NOMO-1 (cell line): ENCODE data around the gene RAP1GAP2.

Source experiments
- DNase-seq, 2 experiments: peaks; one replicate each; lab custom pipeline; 2025; ENCODE audit not compliant: unreplicated experiment in 2 of 2; lab: John Stamatoyannopoulos, UW

Gene RAP1GAP2

DNA sequence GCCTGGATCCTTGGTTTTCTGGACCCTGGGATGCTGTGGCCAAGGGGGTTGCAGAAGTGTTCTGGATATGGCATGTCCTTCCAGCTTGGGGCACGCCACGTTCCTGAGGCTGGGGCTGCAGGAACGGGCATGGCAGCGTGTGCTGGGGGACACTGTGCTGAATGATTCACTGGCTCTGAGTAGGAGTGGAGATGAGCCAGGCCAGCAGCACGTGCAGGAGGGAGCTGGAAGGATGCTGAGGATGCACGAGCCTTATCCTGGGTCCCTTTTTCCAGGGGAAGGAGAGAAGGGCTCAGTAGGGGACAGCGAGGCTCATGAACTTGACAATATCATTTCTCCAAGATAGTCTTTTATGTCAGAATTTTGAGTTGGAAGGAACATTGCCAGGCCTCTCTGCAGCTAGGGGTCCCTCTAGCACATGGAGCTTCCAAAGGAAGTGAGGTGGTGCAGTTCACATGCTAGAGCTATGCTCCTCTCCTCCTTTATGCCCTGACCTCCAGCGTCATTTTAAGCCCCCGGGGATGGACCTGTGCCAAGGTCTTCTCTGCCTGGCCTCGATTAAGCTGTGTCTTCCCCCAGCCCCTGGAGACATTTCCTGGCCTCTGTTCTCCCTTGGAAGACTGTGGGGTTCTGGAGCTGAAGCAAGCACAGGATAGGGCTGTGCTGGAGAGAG is 141.2 kb downstream of the RAP1GAP2 start:
- no peak for DNase-seq

DNA sequence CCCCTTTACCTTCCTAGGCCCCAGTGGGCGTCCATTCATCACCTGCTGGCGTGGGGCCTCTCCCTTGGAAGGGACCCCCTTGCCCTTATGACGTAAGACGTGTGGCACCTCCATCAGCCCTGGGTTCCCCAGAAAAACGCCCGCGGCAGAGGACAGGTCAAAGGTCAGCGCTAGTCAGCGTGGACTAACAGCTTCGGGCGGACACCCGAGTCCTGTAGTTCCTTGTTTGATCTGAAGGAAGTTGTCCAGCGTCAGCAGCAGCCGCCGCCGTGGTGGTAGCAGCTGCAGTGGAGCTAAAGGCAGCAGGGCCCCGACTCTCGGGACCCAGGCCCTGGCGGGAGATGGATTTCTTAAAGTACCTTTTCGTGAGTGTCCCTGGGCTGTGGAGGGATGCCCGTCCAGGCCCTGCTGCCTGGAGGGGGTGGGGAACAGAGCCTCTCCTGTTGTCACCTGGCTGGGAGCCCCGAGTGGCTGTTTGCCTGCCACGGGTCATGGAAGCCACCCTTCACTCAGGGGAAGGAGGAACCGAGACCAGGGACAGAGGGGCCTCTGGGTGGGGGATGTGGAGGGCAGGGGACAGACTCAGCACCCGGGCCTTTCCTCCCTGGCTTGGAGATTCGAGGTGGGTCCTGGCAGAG is 143.6 kb downstream of the RAP1GAP2 start:
- peak in 1 of 2 experiments; percentile 42 for DNase-seq

DNA sequence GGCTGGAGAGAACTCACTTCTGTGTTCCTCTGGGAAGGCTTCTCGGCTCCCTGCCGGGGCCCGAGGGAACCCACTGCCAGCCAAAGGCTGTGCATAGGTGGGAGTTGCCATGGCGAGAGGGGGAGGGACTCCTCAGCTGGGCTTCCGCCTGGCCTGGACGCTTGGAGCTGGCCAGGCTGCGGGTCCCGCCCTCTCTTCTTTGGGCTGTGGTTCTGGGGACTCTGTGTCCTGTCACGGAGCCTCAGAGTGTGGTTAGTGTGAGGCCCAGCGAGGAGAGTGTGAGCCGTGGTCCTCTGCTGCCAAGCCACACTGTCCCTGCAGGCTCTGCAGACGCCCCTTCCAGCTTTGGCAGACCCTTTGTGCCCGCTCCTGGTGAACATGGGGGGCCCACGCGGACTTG is 144.1 kb downstream of the RAP1GAP2 start:
- DNase-seq, result no peak

DNA sequence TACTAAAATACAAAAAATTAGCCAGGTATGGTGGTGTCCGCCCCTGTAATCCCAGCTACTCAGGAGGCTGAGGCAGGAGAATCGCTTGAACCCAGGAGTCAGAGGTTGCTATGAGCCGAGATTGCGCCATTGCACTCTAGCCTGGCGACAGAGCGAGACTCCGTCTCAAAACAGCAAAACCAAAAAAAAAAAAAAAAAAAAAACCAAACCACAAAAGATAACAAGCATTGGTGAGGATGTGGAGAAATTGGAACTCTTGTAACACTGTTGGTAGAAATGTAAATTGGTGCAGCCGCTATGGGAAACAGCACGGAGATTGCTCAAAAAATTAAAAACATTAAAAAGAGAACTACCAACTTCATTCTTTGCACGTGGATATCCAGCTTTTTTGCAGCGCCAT is 147.7 kb downstream of the RAP1GAP2 start:
- DNase-seq, result peak; percentile 48 to 80

DNA sequence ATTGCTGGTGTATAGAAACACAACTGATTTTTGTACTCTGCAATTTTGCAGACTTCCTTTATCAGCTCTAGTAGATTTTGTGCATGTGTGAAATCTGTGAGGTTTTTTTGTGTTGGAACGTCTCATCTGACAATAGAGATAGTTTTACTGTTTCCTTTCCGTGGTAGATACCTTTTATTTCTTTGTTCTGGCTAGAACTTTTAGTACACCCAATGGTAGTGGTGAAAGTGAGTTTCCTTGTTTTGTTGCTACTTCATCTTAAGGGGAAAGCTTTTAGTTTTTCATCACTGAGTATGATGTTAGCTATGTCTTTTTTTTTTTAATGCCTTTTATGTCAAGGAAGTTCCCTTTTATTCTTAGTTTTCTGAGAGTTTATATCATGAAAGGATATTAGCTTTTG is 149.1 kb downstream of the RAP1GAP2 start:
- DNase-seq, result no peak

DNA sequence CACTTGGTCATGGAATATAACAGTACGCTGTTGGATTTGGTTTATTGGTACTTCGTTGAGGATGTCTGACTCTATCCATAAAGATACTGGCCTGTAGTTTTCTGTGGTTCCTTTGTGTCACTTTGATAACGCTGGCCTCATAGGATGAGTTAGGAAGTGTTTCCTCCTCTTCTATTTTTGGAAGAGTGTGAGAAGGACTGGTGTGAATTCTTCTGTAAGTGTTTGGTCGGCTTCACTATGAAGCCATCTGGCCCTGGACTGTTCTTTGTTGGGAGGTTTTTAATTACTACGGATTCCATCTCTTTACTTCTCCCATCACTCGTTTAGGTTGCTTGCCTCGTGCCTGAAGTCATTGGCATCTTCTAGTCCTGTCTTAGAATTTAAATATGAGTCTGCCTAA is 149.9 kb downstream of the RAP1GAP2 start:
- DNase-seq, result no peak

DNA sequence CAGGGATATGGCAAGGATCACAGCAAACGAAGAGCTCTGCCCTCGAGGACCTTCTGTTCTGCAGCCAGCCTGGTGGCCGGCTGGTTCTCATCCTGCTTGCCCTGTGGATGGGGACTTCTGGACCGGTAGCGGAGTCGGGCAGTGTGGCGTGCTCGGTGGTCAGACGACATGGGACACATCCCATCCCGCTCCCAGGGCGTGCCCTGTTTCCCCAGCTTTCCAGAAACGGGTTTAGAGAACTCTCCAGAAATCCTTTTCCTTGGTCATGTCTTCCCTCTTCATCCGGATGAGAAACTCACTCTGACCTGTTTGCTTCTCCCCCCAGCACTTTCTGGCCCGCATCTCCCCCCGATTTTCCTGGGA is 151.3 kb downstream of the RAP1GAP2 start:
- DNase-seq, result no peak

DNA sequence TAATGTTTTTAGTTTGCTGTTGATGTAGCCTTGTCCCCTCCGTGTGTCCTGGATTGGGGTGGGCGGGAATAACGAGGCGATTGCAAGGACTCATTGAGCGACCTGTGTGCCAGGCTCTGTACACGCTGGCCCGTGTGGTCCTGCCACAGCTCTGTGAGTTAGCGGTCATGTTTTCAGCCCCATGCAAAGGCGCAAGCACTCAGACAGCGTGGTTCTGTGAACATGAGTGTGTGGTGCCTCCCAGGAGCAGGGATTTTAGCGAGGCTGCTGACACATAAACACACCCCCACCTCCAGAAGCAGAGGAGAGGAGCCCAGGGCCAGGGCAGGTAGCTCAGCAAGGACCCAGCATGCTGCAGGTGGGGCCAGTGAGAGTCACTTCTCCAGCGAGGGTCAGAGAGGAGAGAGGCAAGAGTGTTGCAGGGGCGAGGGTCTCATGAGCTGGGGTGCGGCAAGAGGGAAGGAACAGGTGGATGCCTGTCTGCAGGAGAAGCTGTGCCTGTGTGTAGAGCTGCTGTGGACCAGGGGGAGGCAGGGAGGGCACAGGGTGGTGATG is 151.8 kb downstream of the RAP1GAP2 start:
- no peak for DNase-seq

DNA sequence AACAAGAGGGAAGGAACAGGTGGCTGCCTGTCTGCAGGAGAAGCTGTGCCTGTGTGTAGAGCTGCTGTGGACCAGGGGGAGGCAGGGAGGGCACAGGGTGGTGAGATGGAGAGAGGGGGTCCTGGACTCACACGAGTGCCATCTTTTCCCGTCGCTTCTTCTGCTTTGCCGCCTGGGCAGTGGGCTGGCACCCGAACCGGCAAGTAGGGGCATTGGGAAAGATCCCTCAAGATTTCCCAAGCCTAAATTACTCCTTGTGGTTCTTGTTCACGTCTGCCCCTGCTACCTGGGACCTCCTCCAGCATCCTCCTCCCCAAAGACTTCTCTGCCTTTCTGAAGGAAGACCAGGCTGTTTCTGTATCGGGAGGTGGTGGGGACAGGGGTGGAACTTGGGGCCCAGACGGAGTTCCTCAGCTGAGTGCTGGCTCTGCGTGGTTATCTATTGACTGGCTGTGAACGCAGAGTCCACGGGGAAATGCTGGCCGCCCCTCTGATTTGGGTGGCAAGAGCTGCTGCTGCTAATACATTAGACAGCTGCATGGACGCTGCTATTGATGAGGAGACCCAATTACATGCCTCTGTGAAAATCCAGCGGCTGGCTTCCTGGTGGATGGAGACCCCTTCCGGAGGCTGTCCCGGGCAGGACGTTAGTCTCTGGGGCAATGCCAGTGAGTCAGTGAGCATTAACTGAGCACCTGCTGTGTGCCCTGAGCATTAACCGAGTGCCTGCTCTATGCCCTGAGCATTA is 152.7 kb downstream of the RAP1GAP2 start:
- no peak for DNase-seq

DNA sequence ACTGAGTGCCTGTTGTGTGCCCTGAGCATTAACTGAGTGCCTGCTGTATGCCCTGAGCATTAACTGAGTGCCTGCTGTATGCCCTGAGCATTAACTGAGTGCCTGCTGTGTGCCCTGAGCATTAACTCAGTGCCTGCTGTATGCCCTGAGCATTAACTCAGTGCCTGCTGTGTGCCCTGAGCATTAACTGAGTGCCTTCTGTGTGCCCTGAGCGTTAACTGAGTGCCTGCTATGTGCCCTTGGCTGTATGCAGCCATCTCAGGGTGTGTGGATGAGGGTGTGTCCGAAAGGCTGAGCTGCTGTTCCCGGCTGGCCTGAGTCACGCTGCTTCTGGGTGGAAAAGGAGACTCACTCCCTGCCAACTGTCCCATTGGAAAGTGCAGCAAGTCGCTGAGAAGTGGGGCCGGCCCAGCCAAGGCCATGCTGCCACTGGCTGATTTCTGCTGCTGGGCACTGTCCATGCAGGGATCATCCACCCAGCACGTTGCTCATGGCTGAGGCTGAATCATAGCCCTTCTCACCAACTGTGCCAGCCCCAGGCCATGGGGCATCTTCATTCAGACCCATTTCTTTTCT is 153.3 kb downstream of the RAP1GAP2 start:
- no peak for DNase-seq

DNA sequence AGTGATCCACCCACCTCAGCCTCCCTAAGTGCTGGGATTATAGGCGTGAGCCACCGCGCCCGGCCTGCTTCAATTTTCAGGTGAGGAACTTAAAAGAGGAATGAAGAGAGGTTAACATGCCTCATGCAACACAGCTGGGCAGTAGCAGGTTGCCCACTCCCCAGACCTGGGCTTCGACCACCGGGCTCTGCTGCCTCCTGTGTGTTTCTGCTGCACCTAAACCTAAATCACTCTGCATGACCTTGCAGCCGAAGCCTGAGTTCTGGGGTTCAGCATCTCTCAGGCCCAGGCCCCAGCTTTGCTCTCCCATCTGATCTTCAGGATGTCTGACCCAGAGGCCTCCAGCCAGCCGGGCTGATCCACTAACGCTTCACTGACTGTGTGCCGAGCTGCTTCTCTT is 154.6 kb downstream of the RAP1GAP2 start:
- DNase-seq, result no peak

DNA sequence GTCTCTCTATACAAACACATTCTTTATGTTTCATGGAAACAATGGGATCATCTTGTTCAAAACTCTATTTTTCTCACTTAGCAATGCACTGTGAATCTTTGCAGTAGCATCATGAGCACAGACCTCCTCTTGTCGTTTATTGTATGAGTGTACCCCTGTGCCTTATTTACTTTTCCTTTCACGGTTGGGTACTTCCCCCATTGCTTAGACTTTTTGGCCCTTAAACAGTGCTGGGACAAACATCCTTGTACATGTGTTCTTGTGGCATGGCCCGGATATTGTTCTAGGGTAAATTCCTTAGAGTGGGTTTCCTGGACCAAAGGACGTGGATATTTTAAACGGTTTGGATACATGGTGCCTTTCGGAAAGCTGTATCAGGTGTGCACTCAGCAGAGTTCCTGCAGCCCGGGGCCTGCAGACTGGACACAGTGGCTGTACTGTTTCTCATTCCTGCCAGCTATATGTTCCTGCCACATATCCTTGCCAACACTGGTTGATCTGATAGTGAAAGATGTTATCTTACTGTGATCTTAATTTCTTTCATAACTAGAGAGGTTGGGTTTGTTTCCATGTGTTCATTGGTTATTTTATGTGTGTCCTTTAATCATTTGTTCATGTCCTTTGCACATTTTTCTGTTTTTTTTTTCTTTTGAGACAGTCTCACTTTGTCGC is 156.1 kb downstream of the RAP1GAP2 start:
- no peak for DNase-seq

DNA sequence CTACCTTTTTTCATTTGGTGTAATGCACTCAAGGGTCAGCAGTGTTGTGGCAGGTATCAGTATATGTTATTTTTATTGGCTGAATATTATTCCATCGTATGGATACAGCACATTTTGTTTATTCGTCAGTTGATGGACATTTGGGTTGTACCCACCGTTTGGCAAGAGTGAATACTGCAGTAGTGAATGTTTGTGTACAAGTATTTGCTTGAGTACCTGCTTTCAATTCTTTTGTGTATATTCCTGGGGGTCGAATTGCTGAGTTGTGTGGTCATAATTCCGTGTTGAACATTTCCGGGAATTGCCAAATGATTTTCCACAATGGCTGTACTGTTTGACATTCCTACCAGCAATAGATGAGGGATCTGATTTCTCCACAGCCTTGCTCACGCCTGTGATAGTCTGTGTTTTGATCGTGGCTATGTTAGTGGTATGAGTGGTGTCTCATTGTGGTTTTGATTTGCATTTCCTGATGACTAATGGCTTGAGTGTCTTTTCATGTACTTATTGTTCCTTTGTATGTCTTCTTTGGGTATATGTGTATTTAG is 158.7 kb downstream of the RAP1GAP2 start:
- peak; percentile 18 to 57 for DNase-seq

DNA sequence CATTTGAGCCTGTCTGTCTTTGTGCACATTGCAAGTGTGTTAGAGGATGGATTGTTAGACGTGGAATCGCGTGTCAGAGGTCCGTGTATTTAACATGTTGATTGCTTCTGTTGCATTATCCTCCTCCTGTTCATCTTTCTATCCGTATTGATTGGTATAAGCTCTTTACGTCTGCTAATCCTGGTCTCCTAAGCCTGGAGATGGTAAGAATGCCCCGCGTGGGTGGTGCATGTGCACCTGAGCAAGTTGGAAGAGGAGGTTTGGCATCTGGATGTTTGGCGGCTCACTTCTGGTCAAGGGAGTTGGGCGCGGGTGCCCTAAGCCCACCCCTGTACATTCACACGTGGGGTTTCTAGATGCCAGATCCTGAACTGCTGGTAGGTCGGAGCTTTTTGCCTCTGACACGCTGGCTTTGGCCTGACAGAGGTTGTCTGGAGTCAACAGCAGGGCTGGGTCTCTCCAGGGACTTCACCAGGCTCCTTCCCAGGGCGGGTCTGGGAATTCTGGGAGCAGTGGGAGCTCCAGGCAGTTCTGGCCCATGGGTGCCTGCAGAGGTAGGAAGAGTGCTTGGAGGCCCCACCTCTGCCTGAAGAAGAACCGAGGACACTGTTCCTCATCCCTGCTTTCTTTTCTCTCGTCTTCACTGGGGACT is 159.8 kb downstream of the RAP1GAP2 start:
- DNase-seq, result no peak

DNA sequence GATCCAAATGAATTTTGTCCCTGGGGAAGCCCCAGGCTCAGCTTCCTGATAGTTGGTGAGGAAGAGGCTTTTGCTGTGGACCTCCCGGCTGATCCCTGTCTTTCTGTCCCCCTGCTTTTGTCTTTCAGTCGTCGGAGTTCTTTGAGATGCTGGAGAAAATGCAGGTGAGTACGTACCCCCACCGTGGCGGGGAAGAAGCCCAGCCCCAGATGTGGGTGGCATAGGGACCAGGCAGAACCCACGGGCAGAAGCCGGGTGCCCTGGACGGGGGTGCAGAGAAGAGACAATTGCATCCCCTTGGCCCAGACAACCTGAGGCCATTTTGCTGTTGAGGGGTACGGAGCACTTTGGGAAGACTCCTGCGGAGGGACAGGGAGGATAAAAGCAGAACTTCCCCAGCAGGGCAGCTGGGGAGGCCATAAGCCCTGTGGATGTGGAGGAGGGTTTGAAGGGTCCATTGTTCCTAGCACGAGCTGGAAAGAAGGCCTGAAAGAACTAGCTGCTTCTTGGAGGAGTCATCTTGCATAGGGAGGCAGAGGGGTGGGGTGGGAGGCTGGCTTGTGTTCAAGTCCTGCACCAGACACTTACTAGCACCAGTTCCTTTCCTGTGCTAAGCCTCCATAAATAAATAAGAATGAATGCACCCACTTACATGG is 161.5 kb downstream of the RAP1GAP2 start:
- DNase-seq, result no peak

DNA sequence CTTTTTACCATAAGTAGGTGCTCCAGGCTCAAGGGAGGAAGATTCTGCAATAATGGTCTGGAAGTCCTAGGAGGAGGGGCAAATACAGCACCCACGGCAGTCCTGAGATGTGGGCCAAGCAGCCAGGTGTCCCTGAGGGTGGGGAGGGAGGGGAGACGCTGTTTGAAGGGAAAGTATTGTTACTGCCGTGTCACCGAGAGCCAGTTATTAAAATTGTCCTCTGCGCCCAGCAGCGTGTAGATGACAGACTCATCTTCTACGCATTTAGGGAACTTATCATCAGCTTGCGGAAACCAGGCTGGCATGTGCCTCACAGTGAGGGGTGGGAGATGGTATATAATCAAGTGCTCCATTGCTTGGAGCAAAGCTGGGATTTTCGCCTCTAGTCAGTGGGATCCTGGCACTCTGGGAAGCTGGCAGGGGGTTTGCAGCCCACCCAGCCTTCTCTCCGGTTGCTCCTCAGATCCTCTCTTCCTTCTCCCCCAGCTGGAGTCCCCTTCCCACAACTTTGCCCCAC is 162.5 kb downstream of the RAP1GAP2 start:
- DNase-seq, result no peak

DNA sequence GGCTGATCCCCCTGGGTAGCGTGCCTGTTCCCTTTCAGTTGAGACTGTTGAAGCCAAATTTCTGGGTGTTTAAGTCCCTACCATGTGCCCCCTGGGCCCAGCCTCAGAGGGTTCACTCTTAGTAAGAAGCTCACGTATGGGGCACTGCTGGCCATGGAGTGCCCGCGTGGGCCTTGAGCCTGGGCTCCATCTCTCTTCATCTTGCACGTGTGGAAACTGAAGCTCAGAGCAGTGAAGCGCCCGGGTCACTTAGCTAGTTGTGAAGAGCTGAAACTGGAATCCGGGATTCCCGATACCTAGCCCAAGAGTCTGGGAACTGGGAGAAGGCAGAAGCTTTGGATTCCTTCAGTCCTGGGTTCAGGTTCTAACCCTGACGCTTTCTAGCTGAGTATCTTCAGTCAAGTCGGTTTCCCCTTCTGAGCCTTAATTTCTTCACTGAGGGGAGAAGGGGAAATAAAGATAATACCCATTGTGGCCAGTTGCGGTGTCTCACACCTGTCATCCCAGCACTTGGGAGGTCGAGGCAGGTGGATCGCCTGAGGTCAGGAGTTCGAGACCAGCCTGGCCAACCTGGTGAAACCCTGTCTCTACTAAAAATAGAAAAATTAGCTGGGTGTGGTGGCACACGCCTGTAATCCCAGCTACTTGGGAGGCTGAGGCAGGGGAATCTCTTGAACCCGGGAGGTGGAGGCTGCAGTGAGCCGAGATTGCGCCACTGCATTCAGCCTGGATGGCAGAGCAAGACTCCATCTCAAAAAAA is 163.3 kb downstream of the RAP1GAP2 start:
- DNase-seq, result no peak

DNA sequence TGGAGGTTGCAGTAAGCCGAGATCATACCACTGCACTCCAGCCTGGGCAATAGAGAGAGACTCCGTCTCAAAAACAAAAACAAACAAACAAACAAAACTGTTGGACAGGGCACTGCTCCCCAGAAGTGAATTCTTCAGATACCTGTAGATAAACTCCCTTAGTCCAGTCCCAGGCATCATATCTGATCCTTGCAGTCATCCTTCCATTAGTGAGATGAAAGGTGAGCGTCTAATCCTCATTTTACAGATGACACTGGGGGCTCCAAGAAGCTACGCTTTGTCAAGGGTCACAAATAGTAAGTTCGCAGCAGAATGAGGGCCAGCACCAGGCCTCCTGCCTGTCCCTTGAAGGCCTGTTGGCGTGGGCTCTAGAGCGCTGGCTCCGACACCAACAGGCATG is 165.2 kb downstream of the RAP1GAP2 start:
- DNase-seq, result no peak

DNA sequence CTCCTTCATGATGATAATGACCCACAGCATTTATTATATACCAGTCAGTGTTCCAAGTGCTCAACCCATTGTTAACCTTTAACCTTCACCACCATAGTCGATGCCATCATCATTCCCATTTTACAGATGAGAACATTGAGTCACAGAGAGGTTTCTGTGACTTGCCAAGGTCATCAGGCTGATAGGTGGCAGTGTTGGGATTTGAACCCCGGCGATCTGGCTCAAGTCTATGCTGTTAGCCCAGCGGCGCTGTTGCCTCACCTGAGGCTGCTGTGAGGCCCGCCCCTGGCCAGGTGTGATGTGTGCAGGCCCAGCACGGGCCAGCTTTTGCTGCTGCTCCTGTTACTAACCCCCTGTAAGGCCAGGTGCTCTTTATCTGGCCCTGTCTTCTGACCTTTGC is 166.0 kb downstream of the RAP1GAP2 start:
- DNase-seq, result no peak
